HepG2 (cell line): ENCODE measurements around the gene LAMB2. TPM values are rescaled to one million over a fixed set of nuclear protein-coding genes. Genes with fewer than 3 reads are reported as not detected.

Source experiments
- AGO2 ChIP-seq: fragments of 200-400 bp; formaldehyde crosslinking; optimal IDR thresholded peaks from 2 replicates; pipeline ENCODE3; 2017; ENCODE audit warnings: mild to moderate bottlenecking, low read depth, low read length, moderate library complexity
- ARID2 ChIP-seq: sonication (generic); formaldehyde crosslinking; IDR thresholded peaks from 2 replicates; pipeline ENCODE4 v1.8.1; 2022; ENCODE audit warnings: mild to moderate bottlenecking, missing genetic modification reagents, borderline replicate concordance
- ARNT ChIP-seq: fragments of 450-650 bp; IDR thresholded peaks from 2 replicates; pipeline ENCODE4 v1.6.1; 2017
- BORCS8-MEF2B ChIP-seq: sonication (generic); formaldehyde crosslinking; IDR thresholded peaks from 2 replicates; pipeline ENCODE4 v1.8.0; 2022; ENCODE audit warnings: mild to moderate bottlenecking, missing genetic modification reagents
- CSRNP2 ChIP-seq: sonication (generic); formaldehyde crosslinking; conservative IDR thresholded peaks from 2 replicates; pipeline ENCODE4 v1.8.0; 2022; ENCODE audit warnings: low read depth, missing genetic modification reagents
- GLI4 ChIP-seq: sonication (generic); formaldehyde crosslinking; IDR thresholded peaks from 2 replicates; pipeline ENCODE4 v1.5.1; 2020; ENCODE audit warnings: missing genetic modification reagents, mild to moderate bottlenecking, moderate library complexity, borderline replicate concordance
- HNRNPLL ChIP-seq: fragments of 200-400 bp; formaldehyde crosslinking; IDR thresholded peaks from 2 replicates; pipeline ENCODE4 v1.6.1; 2017; ENCODE audit warnings: mild to moderate bottlenecking, low read depth, low read length; ENCODE audit not compliant: poor library complexity, severe bottlenecking
- HOXA3 ChIP-seq: sonication (generic); formaldehyde crosslinking; IDR thresholded peaks from 2 replicates; pipeline ENCODE4 v1.5.0; 2020; ENCODE audit warnings: missing genetic modification reagents
- JARID2 ChIP-seq: sonication (generic); formaldehyde crosslinking; IDR thresholded peaks from 2 replicates; pipeline ENCODE4 v1.8.1; 2023; ENCODE audit warnings: missing genetic modification reagents, inconsistent platforms; ENCODE audit not compliant: insufficient replicate concordance
- PBX2 ChIP-seq: IDR thresholded peaks from 2 replicates; pipeline ENCODE4 v1.6.1; 2016; ENCODE audit warnings: control low read depth
- RAD21 ChIP-seq: fragments of 450-650 bp; formaldehyde crosslinking; IDR thresholded peaks from 2 replicates; pipeline ENCODE4 v1.5.0; 2020; ENCODE audit warnings: mild to moderate bottlenecking
- SIN3A ChIP-seq: IDR thresholded peaks from 2 replicates; pipeline ENCODE4 v1.6.1; 2011; ENCODE audit warnings: low read depth, mild to moderate bottlenecking, control low read depth, low read length, borderline replicate concordance
- SOX13 ChIP-seq, 3 experiments: fragments of 450-650 bp in 1 of 3; sonication (generic) in 1 of 3; formaldehyde crosslinking in 1 of 3; IDR thresholded peaks in 2 of 3; conservative IDR thresholded peaks in 1 of 3; 2 replicates each; pipeline versions ENCODE4 v1.5.0 to v1.6.1; 2016 to 2020; ENCODE audit warnings: antibody characterized with exemption in 1 of 3, mild to moderate bottlenecking in 1 of 3, missing compliant biosample characterization in 1 of 3, missing genetic modification reagents in 1 of 3, moderate library complexity in 1 of 3
- WIZ ChIP-seq: sonication (generic); formaldehyde crosslinking; IDR thresholded peaks from 2 replicates; pipeline ENCODE4 v1.5.1; 2020; ENCODE audit warnings: mild to moderate bottlenecking, missing genetic modification reagents
- ZNF335 ChIP-seq: sonication (generic); formaldehyde crosslinking; IDR thresholded peaks from 2 replicates; pipeline ENCODE4 v1.4.0; 2020; ENCODE audit warnings: missing genetic modification reagents
- ZNF33A ChIP-seq: sonication (generic); formaldehyde crosslinking; IDR thresholded peaks from 2 replicates; pipeline ENCODE4 v1.5.1; 2020; ENCODE audit warnings: missing genetic modification reagents, mild to moderate bottlenecking, moderate library complexity, borderline replicate concordance
- ZNF552 ChIP-seq: sonication (generic); formaldehyde crosslinking; IDR thresholded peaks from 2 replicates; pipeline ENCODE4 v1.9.0; 2022; ENCODE audit warnings: missing genetic modification reagents, mild to moderate bottlenecking, borderline replicate concordance
- ZNF556 ChIP-seq: sonication (generic); formaldehyde crosslinking; IDR thresholded peaks from 2 replicates; pipeline ENCODE4 v1.4.0; 2020; ENCODE audit warnings: mild to moderate bottlenecking, missing genetic modification reagents, borderline replicate concordance
- ZNF564 ChIP-seq: sonication (generic); formaldehyde crosslinking; IDR thresholded peaks from 2 replicates; pipeline ENCODE4 v1.8.1; 2023; ENCODE audit warnings: mild to moderate bottlenecking, missing genetic modification reagents
- ZNF660 ChIP-seq: sonication (generic); formaldehyde crosslinking; IDR thresholded peaks from 2 replicates; pipeline ENCODE4 v1.5.1; 2020; ENCODE audit warnings: mild to moderate bottlenecking, low read depth, missing genetic modification reagents, borderline replicate concordance
- ZNF775 ChIP-seq: sonication (generic); formaldehyde crosslinking; IDR thresholded peaks from 2 replicates; pipeline ENCODE4 v1.4.0; 2020; ENCODE audit warnings: missing genetic modification reagents, mild to moderate bottlenecking, moderate library complexity, borderline replicate concordance
- polyA plus RNA-seq, 8 experiments: library from polyadenylated mRNA; depleted of rRNA in 3 of 8; stranded (reverse) in 7 of 8; unstranded in 1 of 8; fragments of >200 nt; fragmentation: Illumina TruSeq in 4 of 8; extraction: Trizol in 4 of 8; gene quantifications; 2 replicates each; pipeline versions ENCODE4 v1.2.1 to v1.2.3, GENCODE V29; 2011 to 2016; ENCODE audit warnings: low read depth in 4 of 8, missing spikeins in 1 of 8, mixed read lengths in 1 of 8; ENCODE audit not compliant: insufficient read depth in 1 of 8
- total RNA-seq, 5 experiments: library from RNA; depleted of rRNA; stranded (reverse); fragments of >200 nt; fragmentation: Illumina TruSeq; extraction: Trizol; gene quantifications; 2 replicates each; pipeline ENCODE4 v1.2.3, GENCODE V29; 2016; ENCODE audit warnings: low read depth in 1 of 5
- TF ChIP-seq, protein P1 (sequence below): sonication (generic); formaldehyde crosslinking; IDR thresholded peaks from 2 replicates; pipeline ENCODE4 v1.4.0; 2020; ENCODE audit warnings: low read depth, mild to moderate bottlenecking, missing genetic modification reagents
- TF ChIP-seq, protein P2 (sequence below): sonication (generic); formaldehyde crosslinking; IDR thresholded peaks from 2 replicates; pipeline ENCODE4 v1.4.0; 2020; ENCODE audit warnings: mild to moderate bottlenecking, low read depth, missing genetic modification reagents

Gene LAMB2
- total and polyA plus RNA-seq, 2 of the 13 experiments (the other 11 are each of a cell fraction or from before 2014, with no cell fraction given), result 208 to 443 TPM

DNA sequence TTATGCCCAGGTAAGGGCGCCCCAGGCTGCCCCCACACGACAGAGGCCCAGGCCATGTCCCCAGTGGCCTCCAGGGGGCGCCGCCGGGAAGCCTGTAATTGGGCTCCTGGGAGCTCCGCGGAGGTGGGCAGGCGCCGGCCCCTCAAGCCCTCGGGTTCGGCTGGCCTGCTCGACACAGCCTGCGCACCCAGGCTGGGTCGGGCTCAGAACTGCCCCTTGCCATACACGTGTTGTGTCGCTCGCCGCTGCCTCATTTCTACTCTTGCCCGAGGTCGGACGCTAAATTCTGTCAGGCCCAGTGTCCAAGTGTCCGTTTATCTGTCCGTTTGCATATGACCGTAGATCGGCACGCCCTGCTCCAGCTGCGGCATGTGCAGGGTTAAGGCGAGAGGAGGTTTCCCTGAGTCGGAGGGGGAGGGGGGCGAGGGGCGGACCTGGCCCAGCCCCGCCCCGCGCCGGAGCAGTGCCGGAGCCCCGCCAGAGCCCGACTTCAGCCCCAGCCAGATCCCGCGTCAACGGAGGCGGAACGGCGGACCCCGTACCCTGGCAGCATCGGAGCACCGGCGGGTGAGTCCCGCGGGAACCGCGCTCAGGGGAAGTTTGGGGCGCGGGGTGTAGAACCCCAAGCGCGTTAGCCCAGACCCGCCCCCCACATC is 38.4 kb upstream of the LAMB2 start, which contains the start of gene KLHDC8B (continued):
- TF ChIP-seq HNRNPLL, result peak; percentile 72
- TF ChIP-seq AGO2, result peak; percentile 50
- no peak for TF ChIP-seq ARNT
- no peak for TF ChIP-seq GLI4
- no peak for TF ChIP-seq ZNF33A
- peak; percentile 77; the same call in 1 of the 2 replicates for TF ChIP-seq WIZ (CRISPR knock-in tag)
- peak; percentile 57; the same call in 1 of the 2 replicates for TF ChIP-seq ZNF564
- peak; percentile 74 for TF ChIP-seq ZNF335 (CRISPR knock-in tag)
- TF ChIP-seq ZNF660 (CRISPR knock-in tag), result no peak
- no peak for TF ChIP-seq SOX13 (IDR thresholded peaks at IDR 0.05)
- 0 out of 4 replicates have a peak, but pooled peaks of 1 of the 2 experiments have one; percentile 44 for TF ChIP-seq SOX13 (CRISPR knock-in tag; conservative IDR thresholded peaks at IDR 0.05 in 1 of 2, IDR thresholded peaks at IDR 0.05 in 1 of 2)
- TF ChIP-seq JARID2 (CRISPR knock-in tag), result no peak
- TF ChIP-seq PBX2 (CRISPR knock-in tag), result no peak
- peak; percentile 39; the same call in 1 of the 2 replicates for TF ChIP-seq BORCS8-MEF2B
- no peak for TF ChIP-seq CSRNP2
- TF ChIP-seq, protein P1, sequence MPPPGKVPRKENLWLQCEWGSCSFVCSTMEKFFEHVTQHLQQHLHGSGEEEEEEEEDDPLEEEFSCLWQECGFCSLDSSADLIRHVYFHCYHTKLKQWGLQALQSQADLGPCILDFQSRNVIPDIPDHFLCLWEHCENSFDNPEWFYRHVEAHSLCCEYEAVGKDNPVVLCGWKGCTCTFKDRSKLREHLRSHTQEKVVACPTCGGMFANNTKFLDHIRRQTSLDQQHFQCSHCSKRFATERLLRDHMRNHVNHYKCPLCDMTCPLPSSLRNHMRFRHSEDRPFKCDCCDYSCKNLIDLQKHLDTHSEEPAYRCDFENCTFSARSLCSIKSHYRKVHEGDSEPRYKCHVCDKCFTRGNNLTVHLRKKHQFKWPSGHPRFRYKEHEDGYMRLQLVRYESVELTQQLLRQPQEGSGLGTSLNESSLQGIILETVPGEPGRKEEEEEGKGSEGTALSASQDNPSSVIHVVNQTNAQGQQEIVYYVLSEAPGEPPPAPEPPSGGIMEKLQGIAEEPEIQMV (CRISPR knock-in tag), result 0 out of 2 replicates have a peak, but pooled peaks have one; percentile 21
- TF ChIP-seq, protein P2, sequence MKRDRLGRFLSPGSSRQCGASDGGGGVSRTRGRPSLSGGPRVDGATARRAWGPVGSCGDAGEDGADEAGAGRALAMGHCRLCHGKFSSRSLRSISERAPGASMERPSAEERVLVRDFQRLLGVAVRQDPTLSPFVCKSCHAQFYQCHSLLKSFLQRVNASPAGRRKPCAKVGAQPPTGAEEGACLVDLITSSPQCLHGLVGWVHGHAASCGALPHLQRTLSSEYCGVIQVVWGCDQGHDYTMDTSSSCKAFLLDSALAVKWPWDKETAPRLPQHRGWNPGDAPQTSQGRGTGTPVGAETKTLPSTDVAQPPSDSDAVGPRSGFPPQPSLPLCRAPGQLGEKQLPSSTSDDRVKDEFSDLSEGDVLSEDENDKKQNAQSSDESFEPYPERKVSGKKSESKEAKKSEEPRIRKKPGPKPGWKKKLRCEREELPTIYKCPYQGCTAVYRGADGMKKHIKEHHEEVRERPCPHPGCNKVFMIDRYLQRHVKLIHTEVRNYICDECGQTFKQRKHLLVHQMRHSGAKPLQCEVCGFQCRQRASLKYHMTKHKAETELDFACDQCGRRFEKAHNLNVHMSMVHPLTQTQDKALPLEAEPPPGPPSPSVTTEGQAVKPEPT (CRISPR knock-in tag), result peak; percentile 83; the same call in 1 of the 2 replicates
- no peak for TF ChIP-seq ARID2 (CRISPR knock-in tag)
- TF ChIP-seq RAD21, result peak; percentile 90
- 0 out of 2 replicates have a peak, but pooled peaks have one; percentile 65 for TF ChIP-seq SIN3A
- no peak for TF ChIP-seq ZNF775 (CRISPR knock-in tag)
- TF ChIP-seq ZNF556 (CRISPR knock-in tag), result 0 out of 2 replicates have a peak, but pooled peaks have one; percentile 14
- peak; percentile 47; the same call in 1 of the 2 replicates for TF ChIP-seq HOXA3 (CRISPR knock-in tag)
- no peak for TF ChIP-seq ZNF552 (CRISPR knock-in tag)
